ENCODE measurements around the gene SPDYE6.
"Not testable (repeated sequence)": the region's sequence is repeated elsewhere in the genome, so short reads cannot be mapped to it uniquely, and the experiment has no call there.

DNA sequence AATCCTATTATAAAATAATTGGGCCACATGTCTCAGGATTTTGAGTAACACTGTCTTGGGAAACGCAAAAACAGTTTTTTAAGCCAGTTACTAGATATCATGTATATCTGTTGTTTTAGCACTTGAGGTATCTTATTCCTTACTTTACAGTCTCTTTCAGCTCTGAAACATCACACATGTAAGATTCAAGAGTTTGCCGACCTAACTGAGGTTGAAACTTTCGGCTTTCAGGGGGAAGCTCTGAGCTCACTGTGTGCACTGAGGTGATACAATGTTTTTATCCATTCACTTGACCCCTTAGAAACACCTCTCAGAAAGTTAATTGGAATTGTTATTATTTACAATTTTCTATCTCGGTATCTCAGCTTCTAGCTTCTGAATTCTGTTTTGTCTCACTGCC lies 18.8 kb downstream of the SPDYE6 start:
- TF ChIP-seq, protein P1, sequence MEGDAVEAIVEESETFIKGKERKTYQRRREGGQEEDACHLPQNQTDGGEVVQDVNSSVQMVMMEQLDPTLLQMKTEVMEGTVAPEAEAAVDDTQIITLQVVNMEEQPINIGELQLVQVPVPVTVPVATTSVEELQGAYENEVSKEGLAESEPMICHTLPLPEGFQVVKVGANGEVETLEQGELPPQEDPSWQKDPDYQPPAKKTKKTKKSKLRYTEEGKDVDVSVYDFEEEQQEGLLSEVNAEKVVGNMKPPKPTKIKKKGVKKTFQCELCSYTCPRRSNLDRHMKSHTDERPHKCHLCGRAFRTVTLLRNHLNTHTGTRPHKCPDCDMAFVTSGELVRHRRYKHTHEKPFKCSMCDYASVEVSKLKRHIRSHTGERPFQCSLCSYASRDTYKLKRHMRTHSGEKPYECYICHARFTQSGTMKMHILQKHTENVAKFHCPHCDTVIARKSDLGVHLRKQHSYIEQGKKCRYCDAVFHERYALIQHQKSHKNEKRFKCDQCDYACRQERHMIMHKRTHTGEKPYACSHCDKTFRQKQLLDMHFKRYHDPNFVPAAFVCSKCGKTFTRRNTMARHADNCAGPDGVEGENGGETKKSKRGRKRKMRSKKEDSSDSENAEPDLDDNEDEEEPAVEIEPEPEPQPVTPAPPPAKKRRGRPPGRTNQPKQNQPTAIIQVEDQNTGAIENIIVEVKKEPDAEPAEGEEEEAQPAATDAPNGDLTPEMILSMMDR (IDR thresholded peaks at IDR 0.05), result not testable (repeated sequence)
- not testable (repeated sequence) for TF ChIP-seq POLR2A, EP300 (IDR thresholded peaks at IDR 0.05)
